ENCODE results near the gene CNPY1. TPM values are rescaled to one million over a fixed set of nuclear protein-coding genes. Genes with fewer than 3 reads are reported as not detected.

The CNPY1 gene
- polyA plus RNA-seq, 1 donor from 2014 or later = 0.36 TPM

DNA sequence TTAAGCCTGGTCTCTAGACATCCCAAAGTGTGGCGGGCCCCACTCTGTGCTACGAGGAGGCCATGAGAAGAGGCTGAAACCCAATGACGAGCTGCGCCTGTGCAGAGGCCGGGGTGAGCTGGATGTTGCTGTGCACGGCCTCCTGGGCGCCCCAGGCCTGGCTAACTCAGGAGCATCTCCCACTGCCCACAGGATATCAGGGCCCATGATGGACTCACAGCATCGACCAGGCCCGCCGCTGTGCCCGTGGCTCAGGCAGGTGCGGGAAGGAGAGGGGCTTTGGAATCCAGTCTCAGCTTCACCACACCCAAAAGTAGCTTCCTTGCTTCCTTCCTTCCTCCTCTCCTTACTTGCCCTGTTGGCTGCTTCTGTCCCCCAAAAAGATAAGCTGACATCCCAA, 4.6 kb upstream of the CNPY1 start:
- Histone ChIP-seq H3K4me2 (ENCODE audit: low read length) (no peak overlapping the region), H3K27me3 (ENCODE audit: insufficient read depth, low read depth, low read length) (no peaks in the 10 kb centered on the region), H2AFZ (ENCODE audit: low read depth, low read length) (no peak overlapping the region), H3F3A (ENCODE audit: insufficient read depth, low read length, poor library complexity, severe bottlenecking) (no peaks in the 10 kb centered on the region), H3K9ac (ENCODE audit: low read length) (no peak overlapping the region), H3K27ac (ENCODE audit: low read length) (no peak overlapping the region), H3K9me3 (ENCODE audit: low read length) (no peaks in the 10 kb centered on the region), H3K4me3 (ENCODE audit: low read length) (no peak overlapping the region), H3K36me3 (ENCODE audit: insufficient read depth, low read length) (no peaks in the 10 kb centered on the region), H3K9me2 (ENCODE audit: insufficient read depth, low read length) (no peaks in the 10 kb centered on the region), H4K20me1 (ENCODE audit: insufficient read depth) (no peaks in the 10 kb centered on the region), H3K79me2 (replicated peaks; ENCODE audit: insufficient read depth, low read length) (no peaks in the 10 kb centered on the region)
- TF ChIP-seq TAF1 (IDR thresholded peaks at IDR 0.05; ENCODE audit: low read depth) (no peak), REST (IDR thresholded peaks at IDR 0.05; ENCODE audit: borderline replicate concordance) (no peak)

- no peak overlapping the region for H3K4me2 ChIP-seq (ENCODE audit: low read length)
These were observed 2.9 kb upstream of the CNPY1 start for GRCh38 chr7:155549226-155549625.

More at GRCh38 chr7:155549226-155549625, 2.9 kb upstream of the CNPY1 start:
- TF ChIP-seq EP300 (conservative IDR thresholded peaks at IDR 0.05; ENCODE audit: poor library complexity, severe bottlenecking) (no peak), SMC3 (conservative IDR thresholded peaks at IDR 0.05; ENCODE audit: poor library complexity) (no peak), CTCF (IDR thresholded peaks at IDR 0.05; ENCODE audit: poor library complexity, severe bottlenecking) (no peak), EZH2 (IDR thresholded peaks at IDR 0.05; ENCODE audit: borderline replicate concordance, insufficient read depth, low read length, poor library complexity, severe bottlenecking) (no peak), POLR2AphosphoS5 (IDR thresholded peaks at IDR 0.05) (no peak), TAF1 (IDR thresholded peaks at IDR 0.05; ENCODE audit: low read depth) (no peak), RAD21 (conservative IDR thresholded peaks at IDR 0.05) (no peak), MXI1 (conservative IDR thresholded peaks at IDR 0.05; ENCODE audit: poor library complexity, severe bottlenecking) (no peak), REST (IDR thresholded peaks at IDR 0.05; ENCODE audit: borderline replicate concordance) (no peak)
- Histone ChIP-seq H3K9me3 (ENCODE audit: low read length) (no peaks in the 10 kb centered on the region), H3K9ac (ENCODE audit: low read length) (no peak overlapping the region), H3K4me3 (ENCODE audit: low read length) (no peak overlapping the region), H3K79me2 (replicated peaks; ENCODE audit: insufficient read depth, low read length) (no peaks in the 10 kb centered on the region), H3K9me2 (ENCODE audit: insufficient read depth, low read length) (no peaks in the 10 kb centered on the region), H3K27ac (ENCODE audit: low read length) (no peak overlapping the region), H2AFZ (ENCODE audit: low read depth, low read length) (no peak overlapping the region), H3K27me3 (ENCODE audit: insufficient read depth, low read depth, low read length) (no peaks in the 10 kb centered on the region), H4K20me1 (ENCODE audit: insufficient read depth) (no peaks in the 10 kb centered on the region), H3F3A (ENCODE audit: insufficient read depth, low read length, poor library complexity, severe bottlenecking) (no peaks in the 10 kb centered on the region), H3K36me3 (ENCODE audit: insufficient read depth, low read length) (no peaks in the 10 kb centered on the region)
